Measurements from ENCODE around the gene SEC14L6.

The SEC14L6 gene

DNA sequence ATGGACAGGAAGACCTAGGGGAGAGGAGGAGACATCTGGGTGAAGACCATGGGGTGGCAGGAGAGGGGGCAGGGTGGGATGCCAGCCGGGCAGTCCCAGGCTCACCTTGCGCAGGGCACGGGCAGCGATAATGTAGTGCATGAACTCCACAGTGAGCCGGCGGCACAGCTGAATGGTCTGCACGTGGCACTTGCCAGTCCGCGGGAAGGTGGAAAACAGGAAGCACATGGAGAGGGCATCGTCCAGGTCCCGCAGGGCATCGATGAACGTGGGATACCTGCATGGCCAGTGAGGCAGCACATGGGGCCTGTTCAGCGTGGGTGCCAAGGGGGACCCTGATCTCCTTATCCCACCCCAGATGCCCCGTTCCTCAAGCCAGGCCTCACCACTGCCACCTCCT lies 37.9 kb upstream of the SEC14L6 start:
- TF ChIP-seq, protein P1, sequence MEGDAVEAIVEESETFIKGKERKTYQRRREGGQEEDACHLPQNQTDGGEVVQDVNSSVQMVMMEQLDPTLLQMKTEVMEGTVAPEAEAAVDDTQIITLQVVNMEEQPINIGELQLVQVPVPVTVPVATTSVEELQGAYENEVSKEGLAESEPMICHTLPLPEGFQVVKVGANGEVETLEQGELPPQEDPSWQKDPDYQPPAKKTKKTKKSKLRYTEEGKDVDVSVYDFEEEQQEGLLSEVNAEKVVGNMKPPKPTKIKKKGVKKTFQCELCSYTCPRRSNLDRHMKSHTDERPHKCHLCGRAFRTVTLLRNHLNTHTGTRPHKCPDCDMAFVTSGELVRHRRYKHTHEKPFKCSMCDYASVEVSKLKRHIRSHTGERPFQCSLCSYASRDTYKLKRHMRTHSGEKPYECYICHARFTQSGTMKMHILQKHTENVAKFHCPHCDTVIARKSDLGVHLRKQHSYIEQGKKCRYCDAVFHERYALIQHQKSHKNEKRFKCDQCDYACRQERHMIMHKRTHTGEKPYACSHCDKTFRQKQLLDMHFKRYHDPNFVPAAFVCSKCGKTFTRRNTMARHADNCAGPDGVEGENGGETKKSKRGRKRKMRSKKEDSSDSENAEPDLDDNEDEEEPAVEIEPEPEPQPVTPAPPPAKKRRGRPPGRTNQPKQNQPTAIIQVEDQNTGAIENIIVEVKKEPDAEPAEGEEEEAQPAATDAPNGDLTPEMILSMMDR (IDR thresholded peaks at IDR 0.05; ENCODE audit: low read depth, low read length, missing control alignments): no peak
- Histone ChIP-seq H3K27me3 (replicated peaks) (no peaks in the 10 kb centered on the region), H3K4me3 (ENCODE audit: low read depth, low read length) (no peak overlapping the region), H3K36me3 (replicated peaks) (peaks cover 70% of the 10 kb centered on the region), H3K27ac (no peak overlapping the region)
- no peak for DNase-seq
- in situ Hi-C loops (cut with HindIII; ENCODE audit: low pct_ligation_motif_present, low sequenced_read_pairs): no loop called here

DNA sequence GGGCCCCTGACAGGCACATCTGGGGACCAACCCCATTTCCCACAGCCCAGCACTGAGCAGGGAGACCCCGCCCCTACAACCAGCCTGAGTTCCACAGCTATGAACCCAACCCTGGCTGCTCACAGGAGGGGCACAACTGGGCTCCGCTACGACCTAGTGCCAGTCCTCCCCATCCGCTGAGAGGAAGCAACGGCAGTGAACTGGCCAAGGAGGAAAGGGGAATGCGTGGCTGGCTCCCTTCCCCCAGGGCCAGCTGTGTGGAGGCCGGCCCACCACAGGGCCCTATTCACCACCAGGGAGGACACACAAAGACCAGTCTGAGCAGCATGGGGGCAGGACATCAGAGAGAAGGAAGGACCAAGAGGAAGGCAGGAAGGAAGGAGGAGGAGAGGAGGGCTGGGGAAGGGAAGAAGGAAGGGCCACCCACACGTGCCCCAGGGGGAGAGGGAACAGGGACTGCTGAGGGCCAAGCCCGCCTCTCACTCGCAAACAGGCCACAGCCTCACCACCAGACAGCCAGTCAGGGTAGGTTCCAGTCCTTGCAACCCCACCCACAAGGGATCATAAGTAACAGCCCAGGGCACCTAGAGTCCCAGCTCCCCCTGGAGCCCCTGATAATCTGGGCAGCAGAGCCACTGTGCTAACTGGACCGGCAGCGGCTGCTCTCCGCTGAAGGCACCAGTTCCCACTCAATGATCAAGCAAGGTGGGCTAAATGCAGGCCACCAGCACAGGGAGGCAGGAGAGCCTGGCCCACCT lies 36.4 kb upstream of the SEC14L6 start:
- no peak overlapping the region for H3K27ac ChIP-seq
- in situ Hi-C loops (cut with HindIII; ENCODE audit: low pct_ligation_motif_present, low sequenced_read_pairs): no loop called here
- DNase-seq: no peak
- peaks cover 81% of the 10 kb centered on the region for H3K36me3 ChIP-seq (replicated peaks)
- H3K27me3 ChIP-seq (replicated peaks): no peaks in the 10 kb centered on the region
- TF ChIP-seq, protein P1 (IDR thresholded peaks at IDR 0.05; ENCODE audit: low read depth, low read length, missing control alignments): no peak
- no peak overlapping the region for H3K4me3 ChIP-seq (ENCODE audit: low read depth, low read length)

DNA sequence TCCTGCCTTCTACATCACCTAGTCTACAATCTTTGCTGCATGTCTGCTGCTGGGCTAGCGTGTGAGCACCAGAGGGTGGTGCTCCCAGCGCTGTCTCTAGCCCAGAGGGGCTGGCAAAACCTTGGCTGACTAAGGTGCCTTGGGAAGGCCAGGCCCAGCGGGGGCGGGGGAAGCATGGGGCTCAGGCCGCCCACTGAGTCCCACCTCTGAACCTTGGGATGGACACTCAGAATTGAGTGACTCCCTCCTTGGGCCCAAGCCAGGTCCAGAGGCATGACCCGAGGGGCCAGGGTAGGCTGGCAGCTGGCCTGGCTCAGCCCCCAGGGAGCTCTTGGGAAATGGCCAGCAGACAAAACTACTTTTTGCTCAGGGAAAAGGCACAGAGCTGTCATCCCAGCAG lies 35.5 kb upstream of the SEC14L6 start:
- in situ Hi-C loops (cut with HindIII; ENCODE audit: low pct_ligation_motif_present, low sequenced_read_pairs): no loop called here
- H3K27ac ChIP-seq: no peak overlapping the region
- no peak for DNase-seq
- H3K36me3 ChIP-seq (replicated peaks): peaks cover 81% of the 10 kb centered on the region
- H3K27me3 ChIP-seq (replicated peaks): no peaks in the 10 kb centered on the region
- H3K4me3 ChIP-seq (ENCODE audit: low read depth, low read length): no peak overlapping the region
- TF ChIP-seq, protein P1 (IDR thresholded peaks at IDR 0.05; ENCODE audit: low read depth, low read length, missing control alignments): no peak

DNA sequence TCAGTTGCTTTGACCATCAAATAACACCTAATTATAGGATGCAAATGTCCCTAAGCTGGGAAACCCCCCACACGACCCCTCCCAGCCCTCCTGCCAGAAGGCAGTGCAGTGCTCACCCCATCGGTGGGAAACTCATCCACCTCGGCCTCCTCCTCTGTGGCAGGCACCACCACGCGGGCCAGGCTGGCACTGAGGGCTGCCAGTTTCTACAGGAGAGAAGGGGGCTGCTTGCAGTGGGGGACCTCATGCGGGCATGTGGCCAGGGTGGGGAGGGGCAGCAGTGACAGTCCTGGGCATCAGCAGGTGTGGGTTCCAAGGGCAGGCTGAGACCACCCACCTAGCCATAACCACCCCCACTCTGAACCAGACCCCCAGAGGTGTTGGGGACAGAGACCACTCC lies 34.4 kb upstream of the SEC14L6 start:
- no peak for DNase-seq
- H3K36me3 ChIP-seq (replicated peaks): peaks cover 81% of the 10 kb centered on the region
- H3K4me3 ChIP-seq (ENCODE audit: low read depth, low read length): no peak overlapping the region
- H3K27ac ChIP-seq: no peak overlapping the region
- TF ChIP-seq, protein P1 (IDR thresholded peaks at IDR 0.05; ENCODE audit: low read depth, low read length, missing control alignments): no peak
- no peaks in the 10 kb centered on the region for H3K27me3 ChIP-seq (replicated peaks)
- in situ Hi-C loops (cut with HindIII; ENCODE audit: low pct_ligation_motif_present, low sequenced_read_pairs): no loop called here

DNA sequence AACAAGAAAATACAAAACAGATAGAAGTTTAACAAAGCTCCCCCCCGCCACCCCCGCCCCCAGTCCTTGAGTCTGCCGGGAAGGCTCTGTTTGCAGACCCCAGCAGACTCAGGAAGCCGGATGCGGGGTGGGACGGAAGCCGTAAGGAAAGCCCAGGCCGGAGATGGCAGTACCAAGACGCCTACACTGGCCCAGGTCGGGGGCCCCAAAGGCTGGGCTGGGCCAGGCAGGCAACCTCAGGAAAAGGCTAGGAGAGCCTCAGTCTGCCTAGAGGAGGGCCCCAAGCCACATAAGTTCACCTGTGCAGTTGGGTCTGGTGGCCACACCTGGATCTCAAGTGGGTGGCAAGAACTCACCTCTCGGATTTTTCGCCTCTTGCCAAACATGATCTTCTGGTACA lies 31.9 kb upstream of the SEC14L6 start:
- in situ Hi-C loops (cut with HindIII; ENCODE audit: low pct_ligation_motif_present, low sequenced_read_pairs): no loop called here
- Histone ChIP-seq H3K27ac (no peak overlapping the region), H3K4me3 (ENCODE audit: low read depth, low read length) (no peak overlapping the region)

More for the DNA sequence above, 31.9 kb upstream of the SEC14L6 start:
- Histone ChIP-seq H3K27me3 (replicated peaks) (no peaks in the 10 kb centered on the region), H3K36me3 (replicated peaks) (peaks cover 71% of the 10 kb centered on the region)
- DNase-seq: no peak
- TF ChIP-seq, protein P1 (IDR thresholded peaks at IDR 0.05; ENCODE audit: low read depth, low read length, missing control alignments): no peak

Measured in brain microvascular endothelial cell (primary cell).